Fibroblast of villous mesenchyme (primary cell): ENCODE results near the gene INVS. TPM values are rescaled to one million over a fixed set of nuclear protein-coding genes. Genes with fewer than 3 reads are reported as not detected.
"Not testable (repeated sequence)": the region's sequence is repeated elsewhere in the genome, so short reads cannot be mapped to it uniquely, and the experiment has no call there.

ENCODE experiments used
- DNase-seq: peaks from one replicate; pipeline ENCODE4 v3.0.0-alpha.2; 2010; ENCODE audit warnings: low read depth
- H3K4me3 ChIP-seq: 2 replicates; pipeline ENCODE4 v1.5.1; 2011; ENCODE audit warnings: low read depth, mild to moderate bottlenecking, low read length
- CTCF ChIP-seq: IDR thresholded peaks from 2 replicates; pipeline ENCODE4 v1.5.1; 2012; ENCODE audit warnings: low read depth, mild to moderate bottlenecking, low read length; ENCODE audit not compliant: insufficient read depth
- total RNA-seq: library from RNA; depleted of rRNA; stranded (reverse); fragments of >200 nt; gene quantifications from 2 replicates; pipeline ENCODE4 v1.2.3, GENCODE V29; 2012

Gene INVS
- total RNA-seq, 1 donor: 37.1 TPM

- no peak for DNase-seq
- no peak overlapping the region for H3K4me3 ChIP-seq
- TF ChIP-seq CTCF: no peak
Observed at GRCh38 chr9:100086097-100086635, 12.9 kb upstream of the INVS start.

GRCh38 chr9:100087218-100087617, 11.8 kb upstream of the INVS start:
- no peak for TF ChIP-seq CTCF
- H3K4me3 ChIP-seq: no peak overlapping the region
- DNase-seq: peak; percentile 49

- no peak for DNase-seq
- H3K4me3 ChIP-seq: no peak overlapping the region
- TF ChIP-seq CTCF: no peak
Observed at GRCh38 chr9:100088202-100088601, 10.8 kb upstream of the INVS start.

GRCh38 chr9:100090880-100091279, 8.2 kb upstream of the INVS start:
- DNase-seq: no peak
- H3K4me3 ChIP-seq: no peak overlapping the region
- no peak for TF ChIP-seq CTCF

GRCh38 chr9:100091650-100092049, 7.4 kb upstream of the INVS start:
- no peak for DNase-seq
- no peak for TF ChIP-seq CTCF
- no peak overlapping the region for H3K4me3 ChIP-seq

GRCh38 chr9:100092066-100092465, 7.0 kb upstream of the INVS start:
- no peak for DNase-seq
- no peak for TF ChIP-seq CTCF
- no peak overlapping the region for H3K4me3 ChIP-seq

- not testable (repeated sequence) for H3K4me3 ChIP-seq, DNase-seq
Observed at GRCh38 chr9:100094411-100094810, 4.6 kb upstream of the INVS start.
